Astrocyte (in vitro differentiated cells and primary cell): ENCODE results near the gene BARHL2. TPM values are rescaled to one million over a fixed set of nuclear protein-coding genes. Genes with fewer than 3 reads are reported as not detected.

Experiments
- DNase-seq: peaks from one replicate; pipeline ENCODE4 v3.0.0-alpha.2; 2010; ENCODE audit warnings: low read depth
- FAIRE-seq: peaks from 2 replicates; lab custom pipeline; 2011; peaks lifted over from hg19 to GRCh38; lab: Jason Lieb, UNC
- H2AFZ ChIP-seq: 2 replicates; pipeline ENCODE4 v1.6.0; 2012; ENCODE audit warnings: low read depth, low read length, inconsistent platforms
- H3K27ac ChIP-seq: 2 replicates; pipeline ENCODE4 v1.5.1; 2011; ENCODE audit warnings: low read depth, low read length, inconsistent platforms
- H3K27me3 ChIP-seq: 2 replicates; pipeline ENCODE4 v1.6.0; 2011; ENCODE audit warnings: low read length, inconsistent platforms; ENCODE audit not compliant: insufficient read depth
- H3K36me3 ChIP-seq: 2 replicates; pipeline ENCODE4 v1.5.1; 2011; ENCODE audit warnings: low read length, inconsistent platforms; ENCODE audit not compliant: insufficient read depth
- H3K4me1 ChIP-seq: 2 replicates; pipeline ENCODE4 v1.5.1; 2011; ENCODE audit warnings: low read length, inconsistent platforms; ENCODE audit not compliant: insufficient read depth
- H3K4me2 ChIP-seq: 2 replicates; pipeline ENCODE4 v1.6.0; 2012; ENCODE audit warnings: low read length, inconsistent platforms
- H3K4me3 ChIP-seq: 2 replicates; pipeline ENCODE4 v1.5.1; 2011; ENCODE audit warnings: low read depth, mild to moderate bottlenecking, low read length, inconsistent platforms; ENCODE audit not compliant: insufficient read depth
- H3K79me2 ChIP-seq: 2 replicates; pipeline ENCODE4 v1.6.0; 2012; ENCODE audit warnings: mild to moderate bottlenecking, low read length, inconsistent platforms; ENCODE audit not compliant: insufficient read depth
- H3K9ac ChIP-seq: 2 replicates; pipeline ENCODE4 v1.6.0; 2012; ENCODE audit warnings: mild to moderate bottlenecking, low read length, inconsistent platforms
- H3K9me3 ChIP-seq: 2 replicates; pipeline ENCODE4 v1.5.1; 2012; ENCODE audit warnings: low read depth, mild to moderate bottlenecking, low read length, inconsistent platforms; ENCODE audit not compliant: insufficient read depth
- H4K20me1 ChIP-seq: 2 replicates; pipeline ENCODE4 v1.6.0; 2012; ENCODE audit warnings: low read length, inconsistent platforms; ENCODE audit not compliant: insufficient read depth
- H3K27ac Mint-ChIP-seq: one replicate; pipeline ENCODE4 v1.8.0; 2021; ENCODE audit warnings: mild to moderate bottlenecking, mixed read lengths; ENCODE audit not compliant: unreplicated experiment
- H3K27me3 Mint-ChIP-seq: one replicate; pipeline ENCODE4 v1.8.0; 2021; ENCODE audit warnings: low read depth, mixed read lengths; ENCODE audit not compliant: unreplicated experiment
- H3K36me3 Mint-ChIP-seq: one replicate; pipeline ENCODE4 v1.8.0; 2021; ENCODE audit warnings: low read depth, mixed read lengths; ENCODE audit not compliant: unreplicated experiment
- H3K4me1 Mint-ChIP-seq: one replicate; pipeline ENCODE4 v1.8.0; 2021; ENCODE audit warnings: low read depth, mixed read lengths; ENCODE audit not compliant: unreplicated experiment
- H3K4me3 Mint-ChIP-seq: one replicate; pipeline ENCODE4 v1.8.0; 2021; ENCODE audit warnings: mild to moderate bottlenecking, moderate library complexity, mixed read lengths; ENCODE audit not compliant: unreplicated experiment
- H3K9me3 Mint-ChIP-seq: one replicate; pipeline ENCODE4 v1.8.0; 2021; ENCODE audit warnings: mild to moderate bottlenecking, mixed read lengths; ENCODE audit not compliant: unreplicated experiment
- CTCF ChIP-seq: IDR thresholded peaks from 2 replicates; pipeline ENCODE4 v1.5.1; 2011; ENCODE audit warnings: low read depth, mild to moderate bottlenecking, inconsistent platforms, low read length, moderate library complexity; ENCODE audit not compliant: insufficient read depth
- EZH2 ChIP-seq: IDR thresholded peaks from 2 replicates; pipeline ENCODE4 v1.6.1; 2012; ENCODE audit warnings: mild to moderate bottlenecking, low read length, inconsistent platforms; ENCODE audit not compliant: insufficient read depth
- total RNA-seq: library from RNA; stranded (reverse); gene quantifications from 2 replicates; pipeline ENCODE4 v1.2.1, GENCODE V29; 2021

Gene BARHL2
- total RNA-seq, 1 donor from 2014 or later = not detected

GRCh38 chr1:90671741-90672140, 45.4 kb downstream of the BARHL2 start:
- Histone ChIP-seq H3K36me3 (no peaks in the 10 kb centered on the region), H3K9me3 (no peaks in the 10 kb centered on the region), H3K27me3 (no peaks in the 10 kb centered on the region), H3K27ac (no peak overlapping the region), H3K4me3 (no peak overlapping the region), H3K79me2 (no peaks in the 10 kb centered on the region), H3K9ac (no peak overlapping the region), H4K20me1 (no peaks in the 10 kb centered on the region), H3K4me2 (no peak overlapping the region), H3K4me1 (no peaks in the 10 kb centered on the region), H2AFZ (no peak overlapping the region)
- H3K27me3 Mint-ChIP-seq = no peaks in the 10 kb centered on the region
- H3K9me3 Mint-ChIP-seq = peaks cover 5% of the 10 kb centered on the region
- no peak for DNase-seq
- no peaks in the 10 kb centered on the region for H3K36me3 Mint-ChIP-seq
- no peak overlapping the region for H3K27ac Mint-ChIP-seq
- TF ChIP-seq CTCF (no peak), EZH2 (no peak)
- FAIRE-seq = no peak
- no peak overlapping the region for H3K4me3 Mint-ChIP-seq
- H3K4me1 Mint-ChIP-seq = peaks cover 9% of the 10 kb centered on the region

GRCh38 chr1:90671251-90671650, 45.9 kb downstream of the BARHL2 start:
- Histone ChIP-seq H3K27ac (no peak overlapping the region), H3K9me3 (no peaks in the 10 kb centered on the region), H2AFZ (no peak overlapping the region), H4K20me1 (no peaks in the 10 kb centered on the region), H3K4me3 (no peak overlapping the region), H3K79me2 (no peaks in the 10 kb centered on the region), H3K4me1 (no peaks in the 10 kb centered on the region), H3K27me3 (no peaks in the 10 kb centered on the region), H3K4me2 (no peak overlapping the region), H3K9ac (no peak overlapping the region), H3K36me3 (no peaks in the 10 kb centered on the region)
- FAIRE-seq (no peak), DNase-seq (no peak)
- Mint-ChIP-seq H3K36me3 (no peaks in the 10 kb centered on the region), H3K4me3 (no peak overlapping the region), H3K27me3 (no peaks in the 10 kb centered on the region), H3K4me1 (peaks cover 9% of the 10 kb centered on the region), H3K9me3 (peaks cover 5% of the 10 kb centered on the region), H3K27ac (no peak overlapping the region)
- TF ChIP-seq EZH2 = no peak
- no peak for TF ChIP-seq CTCF
